Fibroblast of villous mesenchyme (primary cell): ENCODE measurements around the gene FSIP1. TPM values are rescaled to one million over a fixed set of nuclear protein-coding genes. Genes with fewer than 3 reads are reported as not detected.

Source experiments
- DNase-seq: peaks from one replicate; pipeline ENCODE4 v3.0.0-alpha.2; 2010; ENCODE audit warnings: low read depth
- H3K4me3 ChIP-seq: 2 replicates; pipeline ENCODE4 v1.5.1; 2011; ENCODE audit warnings: low read depth, mild to moderate bottlenecking, low read length
- CTCF ChIP-seq: IDR thresholded peaks from 2 replicates; pipeline ENCODE4 v1.5.1; 2012; ENCODE audit warnings: low read depth, mild to moderate bottlenecking, low read length; ENCODE audit not compliant: insufficient read depth
- total RNA-seq: library from RNA; depleted of rRNA; stranded (reverse); fragments of >200 nt; gene quantifications from 2 replicates; pipeline ENCODE4 v1.2.3, GENCODE V29; 2012

The FSIP1 gene
- total RNA-seq, 1 donor, result 2.6 TPM

GRCh38 chr15:39685367-39685766 lies 97.3 kb downstream of the FSIP1 start:
- no peak for DNase-seq
- TF ChIP-seq CTCF, result no peak
- no peak overlapping the region for H3K4me3 ChIP-seq

DNA sequence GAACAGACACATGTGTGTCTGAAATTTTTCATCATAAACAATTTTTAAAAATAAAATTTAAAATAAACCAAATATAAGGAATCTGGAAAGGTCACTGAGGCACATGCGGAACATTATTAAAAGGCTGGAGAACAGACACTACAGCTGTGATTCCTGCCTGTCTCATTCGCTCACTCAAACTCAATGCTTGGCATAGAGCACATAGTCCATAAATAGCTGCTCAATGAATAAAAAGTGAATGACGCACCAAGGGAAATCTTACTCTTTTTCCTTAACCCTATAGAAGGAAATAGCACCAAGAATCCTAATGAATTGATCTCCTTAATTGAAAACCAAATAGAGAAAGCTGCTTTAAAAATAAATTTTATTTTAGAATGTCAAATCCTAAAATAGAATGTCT lies 98.4 kb downstream of the FSIP1 start:
- no peak for TF ChIP-seq CTCF
- no peak overlapping the region for H3K4me3 ChIP-seq
- no peak for DNase-seq

GRCh38 chr15:39682366-39682765 lies 100.3 kb downstream of the FSIP1 start:
- no peak for TF ChIP-seq CTCF
- peak; percentile 32 for DNase-seq

GRCh38 chr15:39680868-39681267 lies 101.8 kb downstream of the FSIP1 start:
- no peak overlapping the region for H3K4me3 ChIP-seq
- peak; percentile 59 for DNase-seq
- no peak for TF ChIP-seq CTCF

More at GRCh38 chr15:39682366-39682765, 100.3 kb downstream of the FSIP1 start:
- no peak overlapping the region for H3K4me3 ChIP-seq

DNA sequence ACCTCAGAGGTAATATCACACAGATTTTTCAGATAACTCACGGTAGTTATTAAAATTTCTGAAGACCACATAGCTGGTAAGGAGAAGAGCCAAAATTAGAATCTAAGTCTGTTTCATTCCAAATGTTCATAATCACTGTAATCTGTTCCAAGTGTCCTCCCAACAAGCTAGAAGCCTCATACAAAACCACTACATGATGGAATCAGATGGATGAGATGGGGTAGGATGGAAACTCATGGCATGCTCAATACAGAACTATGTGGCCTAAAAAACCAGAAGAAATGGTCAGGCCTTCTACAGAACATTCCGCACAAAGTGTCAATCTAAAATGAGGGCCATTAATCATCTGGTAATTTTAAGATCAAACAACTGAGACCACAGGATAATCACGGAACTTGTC lies 110.0 kb downstream of the FSIP1 start:
- no peak overlapping the region for H3K4me3 ChIP-seq
- TF ChIP-seq CTCF, result no peak
- DNase-seq, result no peak

- TF ChIP-seq CTCF, result no peak
- DNase-seq, result no peak
- no peak overlapping the region for H3K4me3 ChIP-seq
These were observed 110.5 kb downstream of the FSIP1 start for GRCh38 chr15:39672184-39672583.

DNA sequence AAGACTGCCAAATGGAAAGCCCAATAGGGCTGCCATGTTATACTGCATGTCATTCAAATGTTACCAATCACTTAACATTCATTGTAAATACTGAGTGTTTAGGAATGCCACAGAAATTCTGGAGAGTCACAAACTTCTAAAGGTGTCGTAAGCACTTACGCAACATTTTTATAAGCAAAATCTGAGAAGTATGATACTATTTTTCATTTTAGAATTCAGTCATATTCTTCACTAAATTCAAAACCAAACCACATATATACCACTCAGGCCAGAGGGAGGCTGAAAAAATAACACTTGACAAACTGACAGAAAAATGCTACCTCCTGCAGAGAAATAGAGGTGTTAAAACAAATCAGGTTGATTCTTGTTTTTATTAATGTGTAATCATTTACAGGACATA lies 112.0 kb downstream of the FSIP1 start:
- H3K4me3 ChIP-seq, result no peak overlapping the region
- no peak for TF ChIP-seq CTCF
- no peak for DNase-seq
